OCI-LY3 (cell line): ENCODE results near the gene CAMK2D.

Source experiments
- CTCF ChIP-seq: fragments of 200-600, 300-600 bp; sonication (generic); IDR thresholded peaks from 2 replicates; pipeline ENCODE4 v1.5.1; 2014; ENCODE audit warnings: antibody characterized with exemption, low read length, low read depth
- EZH2phosphoT487 ChIP-seq: fragments of 200-600 bp; shearing (Covaris generic); IDR thresholded peaks from 2 replicates; pipeline ENCODE4 v1.6.1; 2018; ENCODE audit warnings: antibody characterized with exemption, mixed run types, low read depth

- TF ChIP-seq EZH2phosphoT487 (no peak), CTCF (no peak)
These were observed 291.6 kb downstream of the CAMK2D start for GRCh38 chr4:113469926-113470325.
